Fibroblast of pulmonary artery (primary cell): ENCODE results near the gene PLEKHA4.
"Not testable (repeated sequence)": the region's sequence is repeated elsewhere in the genome, so short reads cannot be mapped to it uniquely, and the experiment has no call there.

ENCODE experiments used
- DNase-seq: peaks from one replicate; pipeline ENCODE4 v3.0.0-alpha.2; 2010; ENCODE audit warnings: low read depth
- H3K4me3 ChIP-seq: replicated peaks from 2 replicates; pipeline ENCODE4 v1.5.1; 2011; ENCODE audit warnings: low read depth, mild to moderate bottlenecking, control low read depth, low read length, moderate library complexity
- TF ChIP-seq, protein P1 (sequence below): IDR thresholded peaks from 2 replicates; pipeline ENCODE4 v1.5.1; 2011; ENCODE audit warnings: mild to moderate bottlenecking, control low read depth, low read length, inconsistent platforms; ENCODE audit errors: missing control alignments

The PLEKHA4 gene, protein sequence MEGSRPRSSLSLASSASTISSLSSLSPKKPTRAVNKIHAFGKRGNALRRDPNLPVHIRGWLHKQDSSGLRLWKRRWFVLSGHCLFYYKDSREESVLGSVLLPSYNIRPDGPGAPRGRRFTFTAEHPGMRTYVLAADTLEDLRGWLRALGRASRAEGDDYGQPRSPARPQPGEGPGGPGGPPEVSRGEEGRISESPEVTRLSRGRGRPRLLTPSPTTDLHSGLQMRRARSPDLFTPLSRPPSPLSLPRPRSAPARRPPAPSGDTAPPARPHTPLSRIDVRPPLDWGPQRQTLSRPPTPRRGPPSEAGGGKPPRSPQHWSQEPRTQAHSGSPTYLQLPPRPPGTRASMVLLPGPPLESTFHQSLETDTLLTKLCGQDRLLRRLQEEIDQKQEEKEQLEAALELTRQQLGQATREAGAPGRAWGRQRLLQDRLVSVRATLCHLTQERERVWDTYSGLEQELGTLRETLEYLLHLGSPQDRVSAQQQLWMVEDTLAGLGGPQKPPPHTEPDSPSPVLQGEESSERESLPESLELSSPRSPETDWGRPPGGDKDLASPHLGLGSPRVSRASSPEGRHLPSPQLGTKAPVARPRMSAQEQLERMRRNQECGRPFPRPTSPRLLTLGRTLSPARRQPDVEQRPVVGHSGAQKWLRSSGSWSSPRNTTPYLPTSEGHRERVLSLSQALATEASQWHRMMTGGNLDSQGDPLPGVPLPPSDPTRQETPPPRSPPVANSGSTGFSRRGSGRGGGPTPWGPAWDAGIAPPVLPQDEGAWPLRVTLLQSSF

DNA sequence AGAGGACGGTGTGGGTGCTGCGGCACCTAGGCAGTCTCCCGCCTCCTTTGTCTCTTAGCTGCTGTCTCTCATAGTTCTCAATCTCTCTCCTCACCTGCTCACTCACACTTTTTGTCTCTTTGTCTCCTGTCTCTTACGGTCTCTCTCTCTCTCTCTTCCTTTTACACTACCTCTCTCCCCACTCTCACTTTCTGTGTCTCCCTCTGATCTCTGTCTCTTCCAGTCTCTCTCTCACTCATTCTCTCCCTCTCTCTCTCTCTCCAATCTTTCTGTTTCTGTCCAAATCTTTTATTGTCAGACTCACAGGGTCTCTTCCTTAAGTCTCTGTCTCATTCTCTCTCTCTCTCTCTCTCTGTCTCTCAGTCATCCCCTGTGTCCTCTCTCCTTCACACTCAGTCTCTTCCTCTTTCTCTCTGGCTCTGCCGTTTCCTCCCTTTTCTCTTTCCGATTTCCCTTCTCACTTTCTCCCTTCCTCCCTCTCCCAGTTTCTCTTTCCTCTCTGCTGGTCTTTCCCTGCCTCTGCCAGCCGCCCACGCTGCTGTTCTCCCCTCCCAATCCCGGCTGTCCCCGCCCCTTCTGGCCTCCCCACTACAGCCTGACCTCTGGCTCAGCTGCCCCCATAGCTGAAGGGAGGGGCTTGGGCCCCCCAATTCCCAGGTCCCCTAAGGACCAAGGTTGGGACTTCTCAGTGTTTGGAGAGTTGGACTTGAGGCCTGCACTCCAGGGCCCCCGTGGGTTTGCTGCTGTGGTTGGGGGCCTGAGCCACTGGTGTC, at the start of gene PLEKHA4:
Gene PLEKHA4, minus strand, starts transcription at position 504 of the 773 bp plus-strand sequence. CDS start 997 bp downstream, outside the sequence.
- TF ChIP-seq, protein P1, sequence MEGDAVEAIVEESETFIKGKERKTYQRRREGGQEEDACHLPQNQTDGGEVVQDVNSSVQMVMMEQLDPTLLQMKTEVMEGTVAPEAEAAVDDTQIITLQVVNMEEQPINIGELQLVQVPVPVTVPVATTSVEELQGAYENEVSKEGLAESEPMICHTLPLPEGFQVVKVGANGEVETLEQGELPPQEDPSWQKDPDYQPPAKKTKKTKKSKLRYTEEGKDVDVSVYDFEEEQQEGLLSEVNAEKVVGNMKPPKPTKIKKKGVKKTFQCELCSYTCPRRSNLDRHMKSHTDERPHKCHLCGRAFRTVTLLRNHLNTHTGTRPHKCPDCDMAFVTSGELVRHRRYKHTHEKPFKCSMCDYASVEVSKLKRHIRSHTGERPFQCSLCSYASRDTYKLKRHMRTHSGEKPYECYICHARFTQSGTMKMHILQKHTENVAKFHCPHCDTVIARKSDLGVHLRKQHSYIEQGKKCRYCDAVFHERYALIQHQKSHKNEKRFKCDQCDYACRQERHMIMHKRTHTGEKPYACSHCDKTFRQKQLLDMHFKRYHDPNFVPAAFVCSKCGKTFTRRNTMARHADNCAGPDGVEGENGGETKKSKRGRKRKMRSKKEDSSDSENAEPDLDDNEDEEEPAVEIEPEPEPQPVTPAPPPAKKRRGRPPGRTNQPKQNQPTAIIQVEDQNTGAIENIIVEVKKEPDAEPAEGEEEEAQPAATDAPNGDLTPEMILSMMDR = no peak
- peak within 1 kb of the TSS; percentile 61 for H3K4me3 ChIP-seq
- peak; percentile 58 for DNase-seq

DNA sequence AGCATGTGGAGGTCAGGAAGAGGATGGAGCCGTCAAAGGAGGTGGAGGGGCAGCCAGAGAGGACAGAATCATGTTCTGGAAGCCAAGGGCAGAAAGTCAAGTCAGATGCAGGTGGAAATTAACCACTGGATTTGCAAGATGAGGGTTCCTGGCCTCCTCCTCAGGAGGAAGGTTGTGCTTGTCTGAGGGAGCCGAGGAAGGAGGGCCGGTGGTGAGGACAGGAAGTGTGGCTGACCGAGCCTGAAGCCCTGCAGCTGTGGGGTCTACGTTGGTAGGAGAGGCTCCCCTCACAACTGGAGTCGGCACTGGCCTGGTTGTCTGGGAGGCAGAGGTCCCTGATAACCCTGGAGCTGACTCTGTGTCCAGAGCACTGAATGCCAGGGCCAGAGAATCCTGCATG, 49.7 kb upstream of the PLEKHA4 start:
- no peak for DNase-seq
- TF ChIP-seq, protein P1 = no peak
- no peak overlapping the region for H3K4me3 ChIP-seq

DNA sequence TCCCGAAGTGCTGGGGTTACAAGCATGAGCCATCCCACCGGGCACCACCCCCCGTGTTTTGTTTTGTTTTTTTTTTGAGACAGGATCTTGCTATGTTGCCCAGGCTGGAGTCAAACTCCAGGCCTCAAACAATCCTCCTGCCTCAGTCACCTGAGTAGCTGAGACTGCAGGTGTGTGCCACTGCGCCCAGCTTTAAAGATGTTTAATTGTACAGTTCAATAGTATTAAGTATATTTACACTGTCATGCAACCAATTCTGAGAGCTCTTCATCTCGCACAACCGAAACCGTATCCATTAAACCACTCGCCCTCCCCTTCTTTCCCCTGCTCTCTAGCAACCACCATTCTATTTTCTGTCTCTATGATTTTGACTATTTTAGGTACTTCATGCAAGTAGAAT, 47.3 kb upstream of the PLEKHA4 start:
- TF ChIP-seq, protein P1 = no peak
- no peak for DNase-seq
- no peak overlapping the region for H3K4me3 ChIP-seq

DNA sequence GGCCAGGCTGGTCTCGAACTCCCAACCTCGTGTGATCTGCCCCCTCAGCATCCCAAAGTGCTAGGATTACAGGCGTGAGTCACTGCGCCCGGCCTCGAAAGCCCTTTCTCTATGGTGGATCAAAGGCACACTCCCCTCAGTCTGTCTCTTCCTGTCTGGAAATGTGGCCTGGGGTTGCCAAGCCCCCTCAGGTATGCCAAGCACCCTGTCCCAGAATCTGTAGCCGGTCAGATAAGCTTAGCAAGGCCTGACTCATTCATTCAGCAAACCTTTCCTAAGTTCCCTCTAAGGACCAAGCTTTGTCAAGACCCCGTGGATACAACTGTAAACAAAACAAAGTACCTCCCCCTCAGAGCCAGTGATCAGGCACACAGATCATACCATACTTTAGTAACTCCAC, 45.8 kb upstream of the PLEKHA4 start:
- TF ChIP-seq, protein P1 = no peak
- no peak overlapping the region for H3K4me3 ChIP-seq
- DNase-seq = no peak

DNA sequence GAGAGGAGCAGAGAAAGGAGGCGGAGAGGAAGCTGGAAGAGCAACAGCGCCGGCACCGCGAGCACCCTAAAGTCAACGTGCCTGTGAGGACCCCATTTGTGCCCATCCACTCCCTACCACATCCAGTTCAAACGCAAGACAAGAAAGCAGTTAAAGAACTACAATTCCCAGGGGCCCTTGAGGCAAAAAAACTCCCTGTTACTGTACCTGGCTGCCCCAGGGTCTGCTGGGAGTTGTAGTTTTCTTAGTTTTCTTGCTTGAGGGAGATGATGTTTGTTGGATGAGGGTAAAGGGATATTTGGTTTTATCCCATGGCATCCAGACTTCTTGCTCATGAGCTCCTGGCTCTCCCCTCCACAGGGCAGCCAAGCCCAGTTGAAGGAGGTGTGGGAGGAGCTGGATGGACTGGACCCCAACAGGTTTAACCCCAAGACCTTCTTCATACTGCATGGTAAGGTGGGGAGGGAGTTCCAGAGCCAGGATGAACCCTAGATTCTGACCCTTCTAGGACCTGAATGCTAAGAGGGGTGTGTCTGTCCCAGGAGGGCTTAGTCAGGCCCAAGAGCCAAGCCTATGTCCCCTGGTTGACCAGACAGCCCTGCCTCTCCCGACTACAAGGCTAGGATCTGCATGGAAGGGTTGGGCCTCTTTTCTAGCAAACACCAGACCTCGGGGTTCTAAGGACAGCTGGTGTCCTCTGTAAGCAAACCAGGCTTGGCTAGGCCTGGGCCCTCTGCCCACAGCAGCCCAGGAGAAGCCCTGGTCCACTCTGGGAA, 44.9 kb upstream of the PLEKHA4 start:
- DNase-seq = no peak
- TF ChIP-seq, protein P1 = no peak
- no peak overlapping the region for H3K4me3 ChIP-seq

DNA sequence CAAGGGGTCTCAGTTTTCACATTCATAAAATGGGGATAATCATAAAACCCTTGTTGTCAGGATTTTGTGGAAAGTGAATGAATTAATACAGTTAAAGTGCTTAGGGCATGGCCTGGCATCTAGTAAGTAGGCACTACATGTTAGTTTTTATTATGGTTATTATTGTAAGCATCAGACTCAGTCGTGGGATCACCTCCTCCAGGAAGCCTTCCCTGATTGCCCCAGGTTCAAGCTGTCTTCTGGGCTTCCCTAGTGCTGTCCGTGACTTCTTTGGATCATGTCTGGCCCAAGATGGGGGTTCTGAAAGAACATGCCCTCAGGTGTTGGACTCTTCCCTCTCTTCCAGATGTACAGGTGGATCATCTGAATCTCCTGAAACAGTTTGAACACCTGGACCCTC, 42.4 kb upstream of the PLEKHA4 start:
- no peak overlapping the region for H3K4me3 ChIP-seq
- TF ChIP-seq, protein P1 = no peak
- no peak for DNase-seq

DNA sequence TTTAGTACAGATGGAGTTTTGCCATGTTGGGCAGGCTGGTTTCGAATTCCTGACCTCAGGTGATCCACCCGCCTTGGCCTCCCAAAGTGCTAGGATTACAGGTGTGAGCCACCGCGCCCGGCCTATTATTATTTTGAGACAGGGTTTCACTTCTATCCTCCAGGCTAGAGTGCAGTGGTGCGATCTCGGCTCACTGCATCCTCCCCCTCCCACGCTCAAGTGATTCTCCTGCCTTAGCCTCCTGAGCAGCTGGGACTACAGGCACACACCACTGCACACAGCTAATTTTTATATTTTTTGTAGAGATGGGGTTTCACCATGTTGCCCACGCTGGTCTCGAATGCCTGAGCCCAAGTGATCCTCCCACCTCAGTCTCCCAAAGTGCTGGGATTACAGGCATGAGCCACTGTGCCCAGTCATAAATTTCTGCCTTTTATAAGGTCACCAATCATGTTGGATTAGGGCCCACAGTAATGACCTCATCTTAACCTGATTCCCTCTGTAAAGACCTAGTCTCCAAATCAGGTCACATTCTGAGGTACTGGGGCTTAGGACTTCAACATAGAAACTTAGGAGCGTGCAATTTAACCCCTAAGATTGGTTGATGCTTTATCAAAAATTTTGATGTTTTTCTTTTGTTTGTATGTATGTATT, 41.1 kb upstream of the PLEKHA4 start:
- H3K4me3 ChIP-seq, DNase-seq: not testable (repeated sequence)
